Suppressor macrophage treated with lipopolysaccharide for 4 hours (primary cell): Measurements from ENCODE around the gene PCNT.
"Not testable (repeated sequence)": the region's sequence is repeated elsewhere in the genome, so short reads cannot be mapped to it uniquely, and the experiment has no call there.

Source experiments
- DNase-seq: peaks from one replicate; pipeline ENCODE4 v3.0.0-alpha.2; 2020

Gene PCNT

GRCh38 chr21:46388896-46389295, 64.9 kb downstream of the PCNT start:
- DNase-seq: no peak

- DNase-seq: no peak
These were observed 66.9 kb downstream of the PCNT start for GRCh38 chr21:46390603-46391545.

GRCh38 chr21:46391773-46392172, 67.8 kb downstream of the PCNT start:
- DNase-seq: no peak

- DNase-seq: no peak
These were observed 69.0 kb downstream of the PCNT start for GRCh38 chr21:46392921-46393320.

- no peak for DNase-seq
These were observed 69.5 kb downstream of the PCNT start for GRCh38 chr21:46393451-46393940.

GRCh38 chr21:46393941-46394594, 70.1 kb downstream of the PCNT start:
- DNase-seq: no peak

- DNase-seq: no peak
These were observed 70.7 kb downstream of the PCNT start for GRCh38 chr21:46394595-46395104.

- no peak for DNase-seq
These were observed 73.4 kb downstream of the PCNT start for GRCh38 chr21:46397211-46397905.

- DNase-seq: no peak
These were observed 74.0 kb downstream of the PCNT start for GRCh38 chr21:46397993-46398392.

- no peak for DNase-seq
These were observed 75.2 kb downstream of the PCNT start for GRCh38 chr21:46399129-46399528.

- no peak for DNase-seq
These were observed 75.7 kb downstream of the PCNT start for GRCh38 chr21:46399686-46400085.

- no peak for DNase-seq
These were observed 77.4 kb downstream of the PCNT start for GRCh38 chr21:46401186-46401910.

GRCh38 chr21:46402421-46402820, 78.5 kb downstream of the PCNT start:
- no peak for DNase-seq

- not testable (repeated sequence) for DNase-seq
These were observed 79.4 kb downstream of the PCNT start for GRCh38 chr21:46403234-46403811.

- DNase-seq: no peak
These were observed 80.3 kb downstream of the PCNT start for GRCh38 chr21:46404306-46404705.

- DNase-seq: no peak
These were observed 82.0 kb downstream of the PCNT start for GRCh38 chr21:46406001-46406400.

GRCh38 chr21:46409641-46410406, 85.9 kb downstream of the PCNT start:
- no peak for DNase-seq

GRCh38 chr21:46410516-46410915, 86.6 kb downstream of the PCNT start:
- no peak for DNase-seq

- DNase-seq: no peak
These were observed 87.3 kb downstream of the PCNT start for GRCh38 chr21:46411236-46411635.

GRCh38 chr21:46411691-46412090, 87.7 kb downstream of the PCNT start:
- no peak for DNase-seq
